NCI-H2171 treated with DMSO at 0.1 percent for 48 hours (cell line): ENCODE data around the gene MYH10.

Source experiments
- DNase-seq: peaks from one replicate; lab custom pipeline; 2025; lab: John Stamatoyannopoulos, UW

MYH10 gene

GRCh38 chr17:8445536-8445935, 185.0 kb downstream of the MYH10 start:
- DNase-seq: no peak

DNA sequence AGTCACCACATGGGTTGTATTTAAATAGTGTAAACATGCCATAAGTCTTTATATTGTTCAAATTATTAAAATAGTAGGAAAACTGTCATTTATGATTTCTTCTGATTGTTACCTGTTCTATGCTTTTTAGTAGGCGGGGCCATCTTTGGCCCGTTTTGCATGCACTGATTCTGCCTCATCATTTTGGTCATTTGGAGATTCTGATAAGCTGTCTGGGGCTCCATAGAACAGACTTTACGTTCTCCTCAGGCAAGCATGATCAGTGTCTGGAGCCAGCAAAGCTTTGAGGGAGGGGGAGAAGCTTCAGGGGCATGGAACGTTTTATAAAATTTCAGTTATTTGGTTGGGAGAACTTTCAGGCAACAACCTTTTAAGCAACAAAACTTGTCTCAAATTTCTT, 186.0 kb downstream of the MYH10 start:
- DNase-seq: no peak

- DNase-seq: no peak
Measured at GRCh38 chr17:8443756-8444155, 186.8 kb downstream of the MYH10 start.

DNA sequence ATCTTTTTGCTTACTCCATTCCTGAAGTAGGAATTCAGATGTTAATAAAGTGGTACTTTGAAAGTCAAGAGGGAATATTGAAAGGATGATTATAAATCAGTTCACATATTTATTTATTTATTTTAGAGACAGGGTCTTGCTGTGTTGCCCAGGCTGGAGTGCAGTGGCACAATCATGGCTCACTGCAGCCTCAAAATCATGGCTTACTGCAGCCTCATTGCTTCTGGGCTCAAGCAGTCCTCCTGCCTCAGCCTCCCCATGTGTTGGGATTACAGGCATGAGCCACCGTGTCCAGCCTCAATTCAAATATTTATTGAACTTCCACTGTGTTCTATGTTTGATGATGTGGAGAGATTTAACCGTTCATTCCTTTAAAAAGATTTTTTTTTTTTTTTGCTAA, 188.2 kb downstream of the MYH10 start:
- DNase-seq: no peak

DNA sequence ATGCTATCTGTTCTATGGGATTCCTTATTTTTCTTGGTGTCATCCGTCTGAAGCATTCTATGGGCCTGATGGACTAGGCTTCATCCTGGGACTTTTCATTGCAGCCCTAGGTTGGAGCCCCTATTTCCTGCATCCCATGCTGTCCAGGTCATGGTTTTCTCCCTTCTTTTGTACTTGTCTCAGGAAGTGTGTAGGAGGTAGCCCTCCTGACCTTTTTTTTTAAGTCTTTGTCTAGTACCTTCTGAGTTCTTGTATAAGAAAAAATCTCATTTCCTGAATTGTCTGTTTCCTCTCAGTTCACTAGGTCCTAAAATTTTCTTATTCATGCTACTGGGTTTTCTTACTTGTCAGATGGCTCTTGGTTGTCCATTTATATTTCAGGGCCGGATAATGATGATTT, 188.8 kb downstream of the MYH10 start:
- no peak for DNase-seq

- no peak for DNase-seq
Measured at GRCh38 chr17:8439681-8440080, 190.8 kb downstream of the MYH10 start.

DNA sequence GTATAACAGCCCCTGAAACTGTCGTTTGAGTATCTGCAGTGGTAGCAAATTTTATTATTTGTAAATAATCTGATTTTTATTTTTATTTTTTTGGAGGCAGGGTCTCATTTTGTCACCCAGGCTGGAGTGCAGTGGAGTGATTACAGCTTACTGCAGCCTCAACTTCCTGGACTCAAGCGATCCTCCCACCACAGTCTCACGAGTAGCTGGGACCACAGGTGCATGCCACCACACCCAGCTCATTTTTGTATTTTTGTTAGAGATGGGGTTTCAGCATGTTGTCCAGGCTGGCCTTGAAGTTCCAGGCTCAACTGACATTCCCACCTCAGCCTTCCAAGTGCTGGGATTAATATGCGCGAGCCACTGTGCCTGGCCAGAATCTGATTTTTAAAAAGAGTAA, 192.1 kb downstream of the MYH10 start:
- no peak for DNase-seq

GRCh38 chr17:8436844-8437171, 193.7 kb downstream of the MYH10 start:
- DNase-seq: no peak

- peak; percentile 73 for DNase-seq
Measured at GRCh38 chr17:8436169-8436843, 194.2 kb downstream of the MYH10 start.

- DNase-seq: peak; percentile 95
Measured at GRCh38 chr17:8435245-8436168, 195.0 kb downstream of the MYH10 start, which contains the start of gene NDEL1. Gene NDEL1, plus strand, starts transcription at chr17:8435884. Its CDS starts 8,388 bp downstream, at chr17:8444272.

DNA sequence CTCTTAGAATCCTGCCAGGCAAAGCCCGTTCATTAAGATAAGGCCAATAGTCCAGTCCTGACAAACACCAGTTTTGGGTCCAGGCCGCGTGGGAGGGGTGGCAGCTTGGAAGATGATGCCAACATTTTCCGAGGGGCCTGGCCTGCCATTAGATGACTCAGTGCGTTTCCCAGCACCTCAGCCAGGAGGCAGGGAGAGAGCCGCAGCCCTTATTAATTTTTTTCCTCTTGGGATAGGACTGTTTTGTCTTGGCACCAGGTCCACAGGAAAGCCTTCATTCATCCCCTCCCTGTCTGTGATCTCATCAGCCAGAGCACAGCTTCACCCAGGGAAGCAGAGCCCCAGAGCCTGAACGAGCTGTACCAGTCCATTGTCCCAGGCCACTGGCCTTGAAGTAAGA, 199.6 kb downstream of the MYH10 start:
- DNase-seq: no peak

GRCh38 chr17:8426802-8427201, 203.7 kb downstream of the MYH10 start:
- DNase-seq: no peak

DNA sequence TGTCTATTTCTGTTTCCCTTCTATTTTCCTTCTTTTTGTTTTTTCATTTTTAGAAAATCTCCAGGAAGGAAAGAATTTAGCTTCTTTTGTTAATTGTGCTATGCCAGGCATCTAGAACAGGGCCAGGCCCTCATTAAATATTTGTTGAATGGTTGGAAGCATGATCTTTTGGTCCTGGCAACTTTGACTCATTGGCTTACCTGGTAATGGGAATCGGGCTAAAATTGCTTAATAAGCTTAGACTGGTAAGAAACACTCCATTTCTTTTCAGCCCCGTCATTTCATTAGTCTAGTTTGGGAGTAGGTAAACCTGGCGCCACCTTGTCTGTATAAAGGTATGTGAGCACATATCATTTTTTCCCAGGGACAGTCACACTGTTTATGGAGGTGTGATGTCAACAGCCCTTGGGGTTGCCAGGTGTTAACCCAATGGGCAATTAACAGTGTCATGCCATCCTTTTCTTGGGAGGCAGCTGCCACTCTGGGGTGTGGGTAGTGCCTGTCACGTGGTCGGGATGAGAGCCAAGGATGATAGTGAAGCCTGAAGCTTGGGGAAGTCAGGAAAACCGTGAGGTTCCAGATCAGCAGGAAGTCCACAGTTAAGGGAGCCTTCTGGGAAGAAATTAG, 204.3 kb downstream of the MYH10 start:
- DNase-seq: peak; percentile 22
